ENCODE measurements around the gene ARID1B.

Gene ARID1B

GRCh38 chr6:156830126-156830525 is 52.9 kb downstream of the ARID1B start:
- Histone ChIP-seq H3K36me3 (replicated peaks; ENCODE audit: insufficient read depth, low read length) (no peaks in the 10 kb centered on the region), H3K27ac (ENCODE audit: low read length) (no peak overlapping the region), H3K9me3 (replicated peaks; ENCODE audit: insufficient read depth, low read length) (no peaks in the 10 kb centered on the region), H3K27me3 (replicated peaks; ENCODE audit: insufficient read depth, low read length) (no peaks in the 10 kb centered on the region), H3K4me1 (ENCODE audit: low read length) (no peaks in the 10 kb centered on the region), H3K9me2 (replicated peaks; ENCODE audit: insufficient read depth, low read length) (no peaks in the 10 kb centered on the region), H3K79me2 (ENCODE audit: low read length) (peaks cover 77% of the 10 kb centered on the region), H3K4me2 (ENCODE audit: low read depth, low read length) (no peak overlapping the region), H3K9ac (ENCODE audit: low read length) (no peak overlapping the region), H4K20me1 (ENCODE audit: insufficient read depth, low read length) (no peaks in the 10 kb centered on the region), H3F3A (ENCODE audit: insufficient read depth, low read length) (no peaks in the 10 kb centered on the region), H2AFZ (ENCODE audit: low read length) (no peak overlapping the region), H3K4me3 (ENCODE audit: low read length) (no peak overlapping the region)
- TF ChIP-seq EZH2phosphoT487 (IDR thresholded peaks at IDR 0.05; ENCODE audit: low read length) (no peak), CTCF (IDR thresholded peaks at IDR 0.05; ENCODE audit: low read length) (no peak), EZH2 (optimal IDR thresholded peaks at IDR 0.05; ENCODE audit: low read depth, low read length) (no peak)
- no peak for DNase-seq

GRCh38 chr6:156832231-156832647 is 55.1 kb downstream of the ARID1B start:
- Histone ChIP-seq H4K20me1 (ENCODE audit: insufficient read depth, low read length) (no peaks in the 10 kb centered on the region), H3K9ac (ENCODE audit: low read length) (no peak overlapping the region), H3K9me3 (replicated peaks; ENCODE audit: insufficient read depth, low read length) (no peaks in the 10 kb centered on the region), H3K9me2 (replicated peaks; ENCODE audit: insufficient read depth, low read length) (no peaks in the 10 kb centered on the region), H3K27ac (ENCODE audit: low read length) (no peak overlapping the region), H3K4me3 (ENCODE audit: low read length) (no peak overlapping the region), H2AFZ (ENCODE audit: low read length) (no peak overlapping the region), H3K27me3 (replicated peaks; ENCODE audit: insufficient read depth, low read length) (no peaks in the 10 kb centered on the region), H3K79me2 (ENCODE audit: low read length) (peaks cover 68% of the 10 kb centered on the region), H3K4me1 (ENCODE audit: low read length) (no peaks in the 10 kb centered on the region), H3F3A (ENCODE audit: insufficient read depth, low read length) (no peaks in the 10 kb centered on the region), H3K36me3 (replicated peaks; ENCODE audit: insufficient read depth, low read length) (no peaks in the 10 kb centered on the region), H3K4me2 (ENCODE audit: low read depth, low read length) (no peak overlapping the region)
- no peak for TF ChIP-seq EZH2phosphoT487 (IDR thresholded peaks at IDR 0.05; ENCODE audit: low read length)
- no peak for TF ChIP-seq EZH2 (optimal IDR thresholded peaks at IDR 0.05; ENCODE audit: low read depth, low read length)
- TF ChIP-seq CTCF (IDR thresholded peaks at IDR 0.05; ENCODE audit: low read length) = no peak
- no peak for DNase-seq

- H3K4me2 ChIP-seq (ENCODE audit: low read depth, low read length) = no peak overlapping the region
- H3K36me3 ChIP-seq (replicated peaks; ENCODE audit: insufficient read depth, low read length) = no peaks in the 10 kb centered on the region
- TF ChIP-seq EZH2phosphoT487 (IDR thresholded peaks at IDR 0.05; ENCODE audit: low read length) (no peak), EZH2 (optimal IDR thresholded peaks at IDR 0.05; ENCODE audit: low read depth, low read length) (no peak), CTCF (IDR thresholded peaks at IDR 0.05; ENCODE audit: low read length) (no peak)
- no peaks in the 10 kb centered on the region for H3F3A ChIP-seq (ENCODE audit: insufficient read depth, low read length)
- H3K9ac ChIP-seq (ENCODE audit: low read length) = no peak overlapping the region
- H3K27me3 ChIP-seq (replicated peaks; ENCODE audit: insufficient read depth, low read length) = no peaks in the 10 kb centered on the region
- no peak for DNase-seq
- no peaks in the 10 kb centered on the region for H3K9me3 ChIP-seq (replicated peaks; ENCODE audit: insufficient read depth, low read length)
- no peaks in the 10 kb centered on the region for H4K20me1 ChIP-seq (ENCODE audit: insufficient read depth, low read length)
- H3K79me2 ChIP-seq (ENCODE audit: low read length) = peaks cover 66% of the 10 kb centered on the region
- H2AFZ ChIP-seq (ENCODE audit: low read length) = no peak overlapping the region
- no peaks in the 10 kb centered on the region for H3K4me1 ChIP-seq (ENCODE audit: low read length)
- H3K27ac ChIP-seq (ENCODE audit: low read length) = no peak overlapping the region
- H3K9me2 ChIP-seq (replicated peaks; ENCODE audit: insufficient read depth, low read length) = no peaks in the 10 kb centered on the region
- no peak overlapping the region for H3K4me3 ChIP-seq (ENCODE audit: low read length)
Measured at GRCh38 chr6:156832669-156833068, 55.5 kb downstream of the ARID1B start.

All from MM.1S (cell line).